GM06990 (cell line): ENCODE results near the gene TBC1D24.

ENCODE experiments used
- DNase-seq: peaks from one replicate; pipeline ENCODE4 v3.0.0-alpha.2; 2011; ENCODE audit not compliant: insufficient read length; ENCODE audit errors: extremely low read depth
- H3K27me3 ChIP-seq: replicated peaks from 2 replicates; pipeline ENCODE4 v1.6.0; 2011; ENCODE audit warnings: low read length; ENCODE audit not compliant: control insufficient read depth, insufficient read depth
- H3K36me3 ChIP-seq: 2 replicates; pipeline ENCODE4 v1.5.1; 2011; ENCODE audit warnings: low read length; ENCODE audit not compliant: control insufficient read depth, insufficient read depth
- H3K4me3 ChIP-seq: replicated peaks from 2 replicates; pipeline ENCODE4 v1.5.1; 2011; ENCODE audit warnings: low read depth, mild to moderate bottlenecking, control low read depth, low read length
- TF ChIP-seq, protein P1 (sequence below): IDR thresholded peaks from 2 replicates; pipeline ENCODE4 v1.5.1; 2011; ENCODE audit warnings: low read length, control low read depth, mild to moderate bottlenecking, inconsistent platforms; ENCODE audit not compliant: insufficient read depth, poor library complexity, severe bottlenecking

Gene TBC1D24

DNA sequence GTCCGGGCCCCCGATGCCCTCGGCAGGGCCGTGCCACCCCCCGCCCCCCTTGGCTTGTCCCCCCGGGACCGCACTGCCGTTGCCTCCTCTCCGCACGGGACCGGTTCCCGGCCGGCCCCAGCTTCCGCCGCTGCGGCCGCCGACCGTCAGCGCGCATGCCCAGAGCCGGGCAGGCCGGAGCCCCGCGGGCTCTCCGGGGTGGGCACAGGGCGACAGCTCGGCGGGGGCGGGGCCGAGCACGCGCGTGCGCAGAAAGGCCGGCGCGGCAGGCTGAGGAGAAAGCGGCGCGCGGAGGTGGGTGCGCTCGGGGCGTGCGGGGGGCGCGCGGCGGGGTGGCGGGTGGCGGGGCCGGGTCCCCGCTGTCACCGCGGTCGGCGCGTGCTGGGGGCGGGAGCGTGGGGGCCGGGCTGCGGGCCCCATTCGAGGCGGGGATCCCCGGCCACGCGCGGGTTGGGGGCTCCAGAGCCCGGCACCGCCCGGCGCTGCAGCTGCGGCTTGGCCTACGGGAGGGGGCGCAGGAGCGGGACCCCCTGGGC is at the start of gene TBC1D24:
TSS of gene TBC1D24 (plus strand) at position 251 of the 536 bp plus-strand sequence. CDS start 21,022 bp downstream, outside the sequence.
- no peaks in the 10 kb centered on the region for H3K36me3 ChIP-seq
- H3K4me3 ChIP-seq, result peak within 1 kb of the TSS; percentile 78
- DNase-seq, result peak; percentile 89
- TF ChIP-seq, protein P1, sequence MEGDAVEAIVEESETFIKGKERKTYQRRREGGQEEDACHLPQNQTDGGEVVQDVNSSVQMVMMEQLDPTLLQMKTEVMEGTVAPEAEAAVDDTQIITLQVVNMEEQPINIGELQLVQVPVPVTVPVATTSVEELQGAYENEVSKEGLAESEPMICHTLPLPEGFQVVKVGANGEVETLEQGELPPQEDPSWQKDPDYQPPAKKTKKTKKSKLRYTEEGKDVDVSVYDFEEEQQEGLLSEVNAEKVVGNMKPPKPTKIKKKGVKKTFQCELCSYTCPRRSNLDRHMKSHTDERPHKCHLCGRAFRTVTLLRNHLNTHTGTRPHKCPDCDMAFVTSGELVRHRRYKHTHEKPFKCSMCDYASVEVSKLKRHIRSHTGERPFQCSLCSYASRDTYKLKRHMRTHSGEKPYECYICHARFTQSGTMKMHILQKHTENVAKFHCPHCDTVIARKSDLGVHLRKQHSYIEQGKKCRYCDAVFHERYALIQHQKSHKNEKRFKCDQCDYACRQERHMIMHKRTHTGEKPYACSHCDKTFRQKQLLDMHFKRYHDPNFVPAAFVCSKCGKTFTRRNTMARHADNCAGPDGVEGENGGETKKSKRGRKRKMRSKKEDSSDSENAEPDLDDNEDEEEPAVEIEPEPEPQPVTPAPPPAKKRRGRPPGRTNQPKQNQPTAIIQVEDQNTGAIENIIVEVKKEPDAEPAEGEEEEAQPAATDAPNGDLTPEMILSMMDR, result no peak
- no peaks in the 10 kb centered on the region; the same call in 1 of the 2 replicates for H3K27me3 ChIP-seq

DNA sequence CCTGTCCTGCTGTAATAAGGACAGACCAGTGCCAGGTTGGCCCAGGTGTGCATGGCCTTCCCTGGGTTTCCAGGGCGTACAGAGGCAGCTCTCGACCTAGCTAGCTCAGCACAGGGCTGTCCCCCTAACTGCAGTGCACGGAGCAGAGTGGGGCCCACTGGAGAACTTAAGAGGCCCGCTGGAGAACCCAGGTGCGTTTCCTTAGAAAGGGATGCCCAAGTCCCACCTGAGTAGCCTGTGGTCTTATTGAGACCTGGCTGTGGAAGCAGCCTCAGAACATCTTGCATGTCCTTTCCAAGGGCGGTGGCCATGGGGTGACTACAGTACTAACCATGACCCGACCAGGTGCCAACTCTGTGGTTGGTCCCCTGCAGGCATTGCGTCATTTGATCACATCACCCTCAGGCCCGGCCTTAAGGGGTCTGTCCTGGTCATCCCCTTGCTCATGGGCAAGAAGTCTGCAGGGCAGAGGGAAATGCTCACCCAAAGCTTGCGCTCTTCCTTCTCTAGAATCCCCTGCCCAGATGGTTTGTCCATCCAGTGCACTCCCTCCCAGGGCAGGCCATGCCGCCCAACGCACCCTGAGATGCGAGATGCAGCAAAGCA is 49.0 kb upstream of the TBC1D24 start:
- H3K4me3 ChIP-seq, result no peak overlapping the region
- DNase-seq, result no peak
- no peaks in the 10 kb centered on the region for H3K27me3 ChIP-seq
- TF ChIP-seq, protein P1, result no peak
- no peaks in the 10 kb centered on the region for H3K36me3 ChIP-seq

- DNase-seq, result no peak
- Histone ChIP-seq H3K27me3 (no peaks in the 10 kb centered on the region), H3K4me3 (no peak overlapping the region), H3K36me3 (no peaks in the 10 kb centered on the region; the same call in 1 of the 2 replicates)
- TF ChIP-seq, protein P1, result no peak
These were observed 48.0 kb upstream of the TBC1D24 start for GRCh38 chr16:2426941-2427361.

GRCh38 chr16:2427526-2427925 is 47.4 kb upstream of the TBC1D24 start:
- H3K36me3 ChIP-seq, result peaks cover 3% of the 10 kb centered on the region; the same call in 1 of the 2 replicates
- DNase-seq, result no peak
- TF ChIP-seq, protein P1, result no peak
- no peak overlapping the region for H3K4me3 ChIP-seq
- no peaks in the 10 kb centered on the region for H3K27me3 ChIP-seq

GRCh38 chr16:2428051-2428783 is 46.7 kb upstream of the TBC1D24 start:
- DNase-seq, result no peak
- TF ChIP-seq, protein P1, result peak; percentile 31
- Histone ChIP-seq H3K36me3 (peaks cover 8% of the 10 kb centered on the region), H3K27me3 (no peaks in the 10 kb centered on the region), H3K4me3 (peak overlapping the region; percentile 83)
